Brain microvascular endothelial cell (primary cell): Measurements from ENCODE around the gene SPOCK3.

ENCODE experiments used
- DNase-seq: peaks from one replicate; pipeline ENCODE4 v3.0.0-alpha.2; 2020
- H3K27ac ChIP-seq: fragments of 250-450 bp; sonication (Bioruptor Pico); 2 replicates; pipeline ENCODE4 v1.5.1; 2020; ENCODE audit warnings: mild to moderate bottlenecking, moderate library complexity
- H3K27me3 ChIP-seq: fragments of 250-450 bp; sonication (Bioruptor Pico); replicated peaks from 2 replicates; pipeline ENCODE4 v1.5.1; 2020; ENCODE audit warnings: mild to moderate bottlenecking
- H3K36me3 ChIP-seq: fragments of 250-450 bp; sonication (Bioruptor Pico); replicated peaks from 2 replicates; pipeline ENCODE4 v1.5.1; 2020; ENCODE audit warnings: mild to moderate bottlenecking
- H3K4me3 ChIP-seq: 2 replicates; pipeline ENCODE4 v1.5.1; 2011; ENCODE audit warnings: low read depth, mild to moderate bottlenecking, control low read depth, low read length, moderate library complexity
- in situ Hi-C: cut with HindIII; loops from 2 replicates; pipeline ENCODE4 v1.10.0; 2017; ENCODE audit warnings: low sequenced_read_pairs, low pct_ligation_motif_present
- TF ChIP-seq, protein P1 (sequence below): IDR thresholded peaks from 2 replicates; pipeline ENCODE4 v1.5.1; 2011; ENCODE audit warnings: low read depth, mild to moderate bottlenecking, moderate library complexity, low read length, control low read depth, inconsistent platforms; ENCODE audit errors: missing control alignments

The SPOCK3 gene

DNA sequence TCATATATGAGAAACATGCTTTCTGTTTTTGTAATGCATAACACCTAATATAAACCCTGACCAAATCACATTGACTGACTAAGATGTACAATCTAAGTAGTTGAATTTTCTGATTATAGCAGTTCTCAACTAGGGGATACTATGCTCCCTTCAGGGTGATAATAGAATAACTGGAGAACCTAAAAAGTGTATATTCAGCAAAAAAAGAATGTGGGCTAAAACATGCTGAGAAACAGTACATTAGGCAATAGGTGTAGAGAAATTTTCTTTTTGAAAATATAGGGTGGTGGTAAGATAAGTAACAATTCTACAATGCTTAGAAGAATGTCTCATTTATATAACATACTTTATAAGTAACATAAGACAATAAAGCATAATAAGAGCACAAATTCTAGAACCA is 239.6 kb downstream of the SPOCK3 start:
- no peak for DNase-seq
- no peaks in the 10 kb centered on the region for H3K36me3 ChIP-seq
- in situ Hi-C loops: no loop called here
- H3K27ac ChIP-seq: no peak overlapping the region
- no peaks in the 10 kb centered on the region for H3K27me3 ChIP-seq
- TF ChIP-seq, protein P1, sequence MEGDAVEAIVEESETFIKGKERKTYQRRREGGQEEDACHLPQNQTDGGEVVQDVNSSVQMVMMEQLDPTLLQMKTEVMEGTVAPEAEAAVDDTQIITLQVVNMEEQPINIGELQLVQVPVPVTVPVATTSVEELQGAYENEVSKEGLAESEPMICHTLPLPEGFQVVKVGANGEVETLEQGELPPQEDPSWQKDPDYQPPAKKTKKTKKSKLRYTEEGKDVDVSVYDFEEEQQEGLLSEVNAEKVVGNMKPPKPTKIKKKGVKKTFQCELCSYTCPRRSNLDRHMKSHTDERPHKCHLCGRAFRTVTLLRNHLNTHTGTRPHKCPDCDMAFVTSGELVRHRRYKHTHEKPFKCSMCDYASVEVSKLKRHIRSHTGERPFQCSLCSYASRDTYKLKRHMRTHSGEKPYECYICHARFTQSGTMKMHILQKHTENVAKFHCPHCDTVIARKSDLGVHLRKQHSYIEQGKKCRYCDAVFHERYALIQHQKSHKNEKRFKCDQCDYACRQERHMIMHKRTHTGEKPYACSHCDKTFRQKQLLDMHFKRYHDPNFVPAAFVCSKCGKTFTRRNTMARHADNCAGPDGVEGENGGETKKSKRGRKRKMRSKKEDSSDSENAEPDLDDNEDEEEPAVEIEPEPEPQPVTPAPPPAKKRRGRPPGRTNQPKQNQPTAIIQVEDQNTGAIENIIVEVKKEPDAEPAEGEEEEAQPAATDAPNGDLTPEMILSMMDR: no peak
- no peak overlapping the region for H3K4me3 ChIP-seq

DNA sequence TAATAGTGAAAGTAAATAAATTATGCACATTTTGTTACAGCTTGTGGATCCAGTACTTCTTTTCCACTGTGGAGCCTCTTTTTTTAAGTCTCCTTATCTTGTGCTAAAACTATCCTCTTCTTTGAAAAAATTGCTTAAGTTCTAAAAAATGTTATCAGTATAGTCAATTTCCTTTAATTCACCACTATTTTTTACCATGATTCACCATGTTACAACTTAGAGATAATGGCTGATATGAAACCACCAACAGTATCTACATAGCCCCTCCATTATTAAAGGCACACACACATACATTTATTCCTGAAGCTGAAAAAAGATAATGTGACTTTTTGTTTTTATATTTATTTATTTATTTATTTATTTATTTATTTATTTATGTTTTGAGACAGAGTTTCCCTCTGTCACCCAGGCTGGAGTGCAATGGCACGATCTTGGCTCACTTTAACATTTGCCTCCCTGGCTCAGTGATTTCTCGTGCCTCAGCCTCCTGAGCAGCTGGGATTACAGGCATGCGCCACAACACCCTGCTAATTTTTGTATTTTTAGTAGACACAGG is 243.2 kb downstream of the SPOCK3 start:
- Histone ChIP-seq H3K36me3 (no peaks in the 10 kb centered on the region), H3K27me3 (no peaks in the 10 kb centered on the region), H3K4me3 (no peak overlapping the region), H3K27ac (no peak overlapping the region)
- in situ Hi-C loops: no loop called here
- TF ChIP-seq, protein P1: no peak
- DNase-seq: no peak

DNA sequence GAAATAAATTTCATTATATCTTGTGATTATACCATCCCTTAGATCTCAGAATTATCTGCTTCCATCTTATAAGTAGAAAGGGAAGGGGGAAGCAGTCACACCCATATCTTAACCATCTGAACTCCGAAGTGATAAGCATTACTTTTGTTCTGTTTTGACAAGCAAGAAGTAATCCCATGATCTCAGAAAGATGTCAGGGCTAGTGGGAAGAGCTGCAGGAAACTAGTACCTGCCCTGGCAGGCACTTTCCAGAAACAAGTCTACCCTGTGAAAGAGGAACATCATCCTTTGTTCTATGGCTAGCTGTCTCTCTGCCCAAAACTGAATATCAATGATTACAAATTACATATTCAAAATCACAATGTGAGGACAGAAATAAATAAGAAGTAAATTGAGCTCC is 244.4 kb downstream of the SPOCK3 start:
- no peak for DNase-seq
- Histone ChIP-seq H3K36me3 (no peaks in the 10 kb centered on the region), H3K27me3 (no peaks in the 10 kb centered on the region), H3K27ac (no peak overlapping the region), H3K4me3 (no peak overlapping the region)
- in situ Hi-C loops: no loop called here
- TF ChIP-seq, protein P1: no peak

DNA sequence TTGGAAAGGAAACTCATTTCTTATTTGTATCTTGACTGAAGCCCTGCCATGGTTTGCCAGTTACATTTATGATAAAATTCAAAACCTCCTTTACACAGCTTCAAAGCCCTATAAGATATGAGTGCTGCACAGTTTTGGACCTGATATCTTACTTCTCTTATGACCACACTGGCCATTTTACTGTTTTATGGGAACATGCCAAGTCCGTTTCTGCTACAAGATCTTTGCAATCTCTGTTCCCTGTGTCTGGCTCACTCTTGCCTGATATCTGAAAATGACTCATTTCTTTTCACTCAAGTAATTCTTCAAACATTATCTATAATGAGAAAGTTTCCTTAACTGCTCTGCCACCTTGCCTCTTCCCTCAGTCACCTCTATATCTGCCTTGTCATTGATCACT is 247.3 kb downstream of the SPOCK3 start:
- no peak for DNase-seq
- Histone ChIP-seq H3K4me3 (no peak overlapping the region), H3K27me3 (no peaks in the 10 kb centered on the region), H3K27ac (no peak overlapping the region), H3K36me3 (no peaks in the 10 kb centered on the region)
- in situ Hi-C loops: no loop called here
- TF ChIP-seq, protein P1: no peak

DNA sequence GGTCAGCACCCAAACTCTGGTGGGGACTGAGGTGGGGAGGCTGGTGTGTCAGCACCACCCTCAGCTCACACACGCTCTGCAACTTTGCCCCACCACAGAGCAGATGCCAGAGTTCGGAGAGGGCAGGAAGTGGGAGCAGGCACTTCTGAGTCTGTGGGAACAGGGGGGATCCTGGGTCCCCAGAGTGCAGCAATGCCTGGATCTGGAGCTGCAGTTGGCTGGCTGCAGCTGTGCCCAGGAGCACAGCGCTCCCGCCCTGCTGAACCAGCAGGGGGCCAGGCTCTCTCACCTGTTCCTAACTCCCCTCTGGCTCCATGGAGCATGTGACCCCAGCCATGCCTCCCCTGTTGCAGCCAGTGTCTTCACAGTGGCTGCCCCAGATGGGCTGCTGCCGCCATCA is 252.4 kb downstream of the SPOCK3 start:
- H3K36me3 ChIP-seq: no peaks in the 10 kb centered on the region
- H3K27ac ChIP-seq: no peak overlapping the region
- in situ Hi-C loops: no loop called here
- no peak overlapping the region for H3K4me3 ChIP-seq
- TF ChIP-seq, protein P1: no peak
- no peaks in the 10 kb centered on the region for H3K27me3 ChIP-seq
- DNase-seq: no peak

DNA sequence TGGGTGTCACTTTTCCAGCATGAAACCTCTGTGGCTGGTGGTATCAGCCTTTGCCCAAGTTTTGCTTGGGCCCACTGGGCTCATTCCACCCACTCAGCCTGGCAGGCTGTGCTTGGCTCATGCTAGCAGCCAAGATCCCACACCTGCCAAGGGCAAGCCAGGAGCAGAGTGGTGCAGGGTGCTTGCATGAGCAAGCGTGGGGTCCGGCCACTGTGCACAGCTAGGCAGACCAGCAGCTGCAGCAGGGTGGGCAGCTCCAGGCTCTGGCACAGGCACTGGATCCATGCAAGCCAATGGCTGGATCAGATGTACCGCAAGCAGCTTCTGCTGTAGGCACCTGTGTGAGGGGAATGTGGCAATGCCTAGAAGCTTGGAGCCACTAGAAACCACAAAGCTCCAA is 253.9 kb downstream of the SPOCK3 start:
- no peaks in the 10 kb centered on the region for H3K27me3 ChIP-seq
- H3K36me3 ChIP-seq: no peaks in the 10 kb centered on the region
- DNase-seq: no peak
- no peak overlapping the region for H3K4me3 ChIP-seq
- in situ Hi-C loops: no loop called here
- no peak overlapping the region for H3K27ac ChIP-seq
- TF ChIP-seq, protein P1: no peak
